GM23248 (cell line): ENCODE data around the gene NMD3. TPM values are rescaled to one million over a fixed set of nuclear protein-coding genes. Genes with fewer than 3 reads are reported as not detected.

Experiments
- DNase-seq: peaks from one replicate; pipeline ENCODE4 v3.0.0-alpha.2; 2015
- H2AFZ ChIP-seq: fragments of 200-600 bp; sonication (generic); 2 replicates; pipeline ENCODE4 v1.6.1; 2016; ENCODE audit warnings: antibody characterized with exemption
- H3F3A ChIP-seq: fragments of 200-600 bp; sonication (generic); 2 replicates; pipeline ENCODE4 v1.6.1; 2016; ENCODE audit warnings: mild to moderate bottlenecking, antibody characterized with exemption, mixed run types; ENCODE audit not compliant: insufficient read depth
- H3K27ac ChIP-seq: fragments of 200-600 bp; sonication (generic); 2 replicates; pipeline ENCODE4 v1.5.1; 2016; ENCODE audit warnings: mild to moderate bottlenecking
- H3K27me3 ChIP-seq: fragments of 200-600 bp; sonication (generic); replicated peaks from 2 replicates; pipeline ENCODE4 v1.6.1; 2016; ENCODE audit warnings: mild to moderate bottlenecking; ENCODE audit not compliant: insufficient read depth
- H3K36me3 ChIP-seq: fragments of 200-600 bp; sonication (generic); 2 replicates; pipeline ENCODE4 v1.6.1; 2016; ENCODE audit warnings: low read depth, mild to moderate bottlenecking
- H3K4me1 ChIP-seq: fragments of 200-600 bp; sonication (generic); 2 replicates; pipeline ENCODE4 v1.6.1; 2016; ENCODE audit warnings: mild to moderate bottlenecking; ENCODE audit not compliant: insufficient read depth
- H3K4me2 ChIP-seq: fragments of 200-600 bp; sonication (generic); one replicate; pipeline ENCODE4 v1.6.1; 2016; ENCODE audit warnings: mild to moderate bottlenecking; ENCODE audit not compliant: unreplicated experiment
- H3K4me3 ChIP-seq: fragments of 200-600 bp; sonication (generic); 2 replicates; pipeline ENCODE4 v1.5.1; 2016; ENCODE audit warnings: mild to moderate bottlenecking
- H3K79me2 ChIP-seq: fragments of 200-600 bp; sonication (generic); 2 replicates; pipeline ENCODE4 v1.6.1; 2016; ENCODE audit warnings: mild to moderate bottlenecking; ENCODE audit not compliant: insufficient read depth
- H3K9ac ChIP-seq: fragments of 200-600 bp; sonication (generic); 2 replicates; pipeline ENCODE4 v1.6.1; 2016; ENCODE audit warnings: mild to moderate bottlenecking
- H3K9me2 ChIP-seq: fragments of 200-600 bp; sonication (generic); 2 replicates; pipeline ENCODE4 v1.6.1; 2016; ENCODE audit warnings: mixed run types, mild to moderate bottlenecking, moderate library complexity; ENCODE audit not compliant: insufficient read depth
- H3K9me3 ChIP-seq: fragments of 200-600 bp; sonication (generic); one replicate; pipeline ENCODE4 v1.6.1; 2017; ENCODE audit warnings: low read depth
- H4K20me1 ChIP-seq: fragments of 200-600 bp; sonication (generic); 2 replicates; pipeline ENCODE4 v1.6.0; 2016; ENCODE audit not compliant: insufficient read depth
- EZH2 ChIP-seq: fragments of 200-600 bp; sonication (generic); IDR thresholded peaks from 2 replicates; pipeline ENCODE4 v1.6.1; 2018; ENCODE audit warnings: antibody characterized with exemption, mild to moderate bottlenecking; ENCODE audit not compliant: insufficient read depth, poor library complexity, severe bottlenecking
- EZH2phosphoT487 ChIP-seq: fragments of 200-600 bp; sonication (generic); IDR thresholded peaks from 2 replicates; pipeline ENCODE4 v1.6.1; 2018; ENCODE audit warnings: antibody characterized with exemption, moderate library complexity, mild to moderate bottlenecking, low read depth; ENCODE audit not compliant: insufficient read depth
- WGBS, 2 experiments: methylation state at CpG; one replicate each; pipeline ENCODE4 v1.1.6; 2015 to 2017; ENCODE audit warnings: low lambda C conversion rate in 2 of 2, low coverage in 1 of 2; ENCODE audit errors: missing lambda C conversion rate in 2 of 2; 5-methylcytosine and 5-hydroxymethylcytosine counted together
- in situ Hi-C: fragments of 300-500 bp; cut with MboI; formaldehyde crosslinking; loops from 2 replicates; pipeline ENCODE4 v1.15.0; 2020
- polyA plus RNA-seq: library from polyadenylated mRNA; unstranded; fragments of >200 nt; fragmentation: Nextera tagmentation; extraction: Ambion mirVana; gene quantifications from 2 replicates; pipeline ENCODE4 v1.2.1, GENCODE V29; 2016
- small RNA-seq: library from RNA; depleted of rRNA; stranded (forward); fragments of <200 nt; gene quantifications from one replicate; pipeline ENCODE3, GENCODE V24; 2014; ENCODE audit warnings: low read depth, low replicate concordance
- total RNA-seq: library from RNA; depleted of rRNA; stranded (reverse); fragments of >200 nt; shearing (Covaris generic); gene quantifications from 2 replicates; pipeline ENCODE4 v1.2.3, GENCODE V29; 2014; rRNA removed

The NMD3 gene
- total and polyA plus RNA-seq, 2 experiments from 2014 or later = 51.1 to 79.4 TPM

GRCh38 chr3:161296814-161297213 lies 75.7 kb downstream of the NMD3 start:
- H3F3A ChIP-seq = no peaks in the 10 kb centered on the region
- H3K4me3 ChIP-seq = no peak overlapping the region
- H2AFZ ChIP-seq = no peak overlapping the region
- H3K9me3 ChIP-seq = no peaks in the 10 kb centered on the region
- H3K9ac ChIP-seq = no peak overlapping the region
- H3K4me2 ChIP-seq = no peak overlapping the region
- no peaks in the 10 kb centered on the region for H4K20me1 ChIP-seq
- H3K4me1 ChIP-seq = no peaks in the 10 kb centered on the region
- no peak for TF ChIP-seq EZH2phosphoT487
- no peak for TF ChIP-seq EZH2
- WGBS, 2 experiments = 68 to 81% methylated on average over 3 of the region's 3 CpGs
- DNase-seq = no peak
- no peaks in the 10 kb centered on the region for H3K9me2 ChIP-seq
- H3K79me2 ChIP-seq = no peaks in the 10 kb centered on the region
- in situ Hi-C loops = no loop called here
- no peaks in the 10 kb centered on the region for H3K36me3 ChIP-seq
- H3K27ac ChIP-seq = no peak overlapping the region
- H3K27me3 ChIP-seq = no peaks in the 10 kb centered on the region

Small RNA genes within 50 kb of the gene (small RNA-seq; reads per million reads assigned to genes)
- gene AC108738.1 = not detected

Other genes with a start within 250 kb of the NMD3 start
- gene B3GALNT1, start 116.0 kb upstream of the NMD3 start, total RNA-seq = 3.4 and 8.1 TPM in 2 replicates
- 5.9 and 7.2 TPM in 2 replicates for gene B3GALNT1, start 116.0 kb upstream of the NMD3 start, polyA plus RNA-seq
- not detected in 2 replicates for gene SPTSSB, start 150.2 kb downstream of the NMD3 start, total RNA-seq
- not detected in 2 replicates for gene SPTSSB, start 150.2 kb downstream of the NMD3 start, polyA plus RNA-seq